Ovary (tissue), 3 donors: ENCODE data around the gene TASOR2.

Experiments
- EP300 ChIP-seq: sonication (generic); formaldehyde crosslinking; IDR thresholded peaks from one replicate; pipeline ENCODE4 v1.6.1; 2017; ENCODE audit warnings: antibody characterized with exemption
- POLR2A ChIP-seq: fragments of 450-650 bp; IDR thresholded peaks from one replicate; pipeline ENCODE4 v1.6.1; 2017; ENCODE audit warnings: antibody characterized with exemption, mild to moderate bottlenecking, moderate library complexity
- TF ChIP-seq, protein P1 (sequence below), 3 donors: fragments of 450-650 bp in 2 of 3; fragments of 200-600 bp in 1 of 3; IDR thresholded peaks; one replicate each; pipeline versions ENCODE4 v1.5.1 to v1.8.0; 2016 to 2022; ENCODE audit warnings: antibody characterized with exemption in 3 of 3, mild to moderate bottlenecking in 1 of 3
- donor health status: DM: no; HTN: no; CAD: no.

- TF ChIP-seq, protein P1, sequence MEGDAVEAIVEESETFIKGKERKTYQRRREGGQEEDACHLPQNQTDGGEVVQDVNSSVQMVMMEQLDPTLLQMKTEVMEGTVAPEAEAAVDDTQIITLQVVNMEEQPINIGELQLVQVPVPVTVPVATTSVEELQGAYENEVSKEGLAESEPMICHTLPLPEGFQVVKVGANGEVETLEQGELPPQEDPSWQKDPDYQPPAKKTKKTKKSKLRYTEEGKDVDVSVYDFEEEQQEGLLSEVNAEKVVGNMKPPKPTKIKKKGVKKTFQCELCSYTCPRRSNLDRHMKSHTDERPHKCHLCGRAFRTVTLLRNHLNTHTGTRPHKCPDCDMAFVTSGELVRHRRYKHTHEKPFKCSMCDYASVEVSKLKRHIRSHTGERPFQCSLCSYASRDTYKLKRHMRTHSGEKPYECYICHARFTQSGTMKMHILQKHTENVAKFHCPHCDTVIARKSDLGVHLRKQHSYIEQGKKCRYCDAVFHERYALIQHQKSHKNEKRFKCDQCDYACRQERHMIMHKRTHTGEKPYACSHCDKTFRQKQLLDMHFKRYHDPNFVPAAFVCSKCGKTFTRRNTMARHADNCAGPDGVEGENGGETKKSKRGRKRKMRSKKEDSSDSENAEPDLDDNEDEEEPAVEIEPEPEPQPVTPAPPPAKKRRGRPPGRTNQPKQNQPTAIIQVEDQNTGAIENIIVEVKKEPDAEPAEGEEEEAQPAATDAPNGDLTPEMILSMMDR (IDR thresholded peaks at IDR 0.05) = no peak
- TF ChIP-seq POLR2A = no peak
- no peak for TF ChIP-seq EP300
Measured at GRCh38 chr10:5678397-5679036, 6.1 kb upstream of the TASOR2 start.
